Caco-2 (cell line): ENCODE results near the gene WEE2. TPM values are rescaled to one million over a fixed set of nuclear protein-coding genes. Genes with fewer than 3 reads are reported as not detected.
A peak's percentile ranks its signal among the peaks of the same experiment; 100 is the strongest.
"Not testable (repeated sequence)": the region's sequence is repeated elsewhere in the genome, so short reads cannot be mapped to it uniquely, and the experiment has no call there.

ENCODE experiments used
- BruUV-seq: library from RNA; stranded (reverse); fragments of 400-500 nt; replicated peaks from 2 replicates; lab custom pipeline; 2021; lab: Mats Ljungman, UMichigan
- CTCF ChIA-PET: fragments of 300-600 bp; sonication (Branson Sonifier 250); formaldehyde crosslinking; loops from one replicate; lab custom pipeline; 2022; ENCODE audit warnings: antibody characterized with exemption; lab: Charles Lee
- POLR2A ChIA-PET: fragments of 300-600 bp; sonication (Branson Sonifier 250); formaldehyde crosslinking; loops from one replicate; lab custom pipeline; 2022; ENCODE audit warnings: antibody characterized with exemption; lab: Charles Lee
- DNase-seq, 2 experiments: peaks; one replicate each; pipeline versions ENCODE4 v3.0.0 to v3.0.0-alpha.2; 2020 to 2022
- H3K27me3 ChIP-seq: replicated peaks from 2 replicates; pipeline ENCODE4 v1.6.0; 2011; ENCODE audit warnings: low read length; ENCODE audit not compliant: control insufficient read depth, insufficient read depth
- H3K36me3 ChIP-seq: 2 replicates; pipeline ENCODE4 v1.5.1; 2011; ENCODE audit warnings: low read length; ENCODE audit not compliant: control insufficient read depth, insufficient read depth
- H3K4me1 ChIP-seq: fragments of 250-450 bp; sonication (Bioruptor Pico); 2 replicates; pipeline ENCODE4 v1.5.1; 2020; ENCODE audit warnings: mild to moderate bottlenecking
- H3K4me3 ChIP-seq: 2 replicates; pipeline ENCODE4 v1.5.1; 2011; ENCODE audit warnings: low read depth, mild to moderate bottlenecking, control low read depth, low read length
- H3K9me3 ChIP-seq: fragments of 250-450 bp; sonication (Bioruptor Pico); 2 replicates; pipeline ENCODE4 v1.5.1; 2020; ENCODE audit warnings: mild to moderate bottlenecking, moderate library complexity
- H3K27ac Mint-ChIP-seq: one replicate; pipeline ENCODE4 v1.8.0; 2022; ENCODE audit warnings: mixed read lengths; ENCODE audit not compliant: unreplicated experiment
- H3K27me3 Mint-ChIP-seq: one replicate; pipeline ENCODE4 v1.8.0; 2022; ENCODE audit warnings: mixed read lengths; ENCODE audit not compliant: insufficient read depth, unreplicated experiment
- H3K36me3 Mint-ChIP-seq: one replicate; pipeline ENCODE4 v1.8.0; 2022; ENCODE audit warnings: mild to moderate bottlenecking, mixed read lengths; ENCODE audit not compliant: insufficient read depth, unreplicated experiment
- H3K4me1 Mint-ChIP-seq: one replicate; pipeline ENCODE4 v1.8.0; 2022; ENCODE audit warnings: low read depth, mixed read lengths; ENCODE audit not compliant: unreplicated experiment
- H3K4me3 Mint-ChIP-seq: one replicate; pipeline ENCODE4 v1.8.0; 2022; ENCODE audit warnings: mild to moderate bottlenecking, moderate library complexity, mixed read lengths; ENCODE audit not compliant: unreplicated experiment
- H3K9me3 Mint-ChIP-seq: one replicate; pipeline ENCODE4 v1.8.0; 2022; ENCODE audit warnings: mixed read lengths; ENCODE audit not compliant: unreplicated experiment
- CTCF ChIP-seq, 2 experiments: fragments of 200-600 bp in 1 of 2; IDR thresholded peaks; 1 replicate in 1 of 2; 2 replicates in 1 of 2; pipeline versions ENCODE4 v1.5.1 to v1.8.0; 2011 to 2022; ENCODE audit warnings: antibody characterized with exemption in 1 of 2, control low read depth in 1 of 2, inconsistent platforms in 1 of 2, low read depth in 1 of 2, low read length in 1 of 2, mild to moderate bottlenecking in 1 of 2, moderate library complexity in 1 of 2; ENCODE audit not compliant: insufficient read depth in 1 of 2, severe bottlenecking in 1 of 2, unreplicated experiment in 1 of 2
- intact Hi-C: fragments of 100-400 bp; cut with micrococcal nuclease; formaldehyde crosslinking; loops from one replicate; pipeline ENCODE4 v1.10.0; 2022; ENCODE audit not compliant: unreplicated experiment
- total RNA-seq: library from RNA; stranded (reverse); gene quantifications from 2 replicates; pipeline ENCODE4 v1.2.3, GENCODE V29; 2022

Gene WEE2
- total RNA-seq, 1 experiment from 2014 or later, result 1.0 TPM

GRCh38 chr7:141752634-141753033 lies 44.5 kb downstream of the WEE2 start:
- ChIA-PET POLR2A (no interaction called here), CTCF (no interaction called here)
- Histone ChIP-seq H3K36me3 (peaks cover 5% of the 10 kb centered on the region), H3K9me3 (peaks cover 15% of the 10 kb centered on the region; the same call in 1 of the 2 replicates), H3K27me3 (no peaks in the 10 kb centered on the region), H3K4me3 (no peak overlapping the region), H3K4me1 (no peaks in the 10 kb centered on the region)
- Mint-ChIP-seq H3K9me3 (peaks cover 13% of the 10 kb centered on the region), H3K4me3 (no peak overlapping the region), H3K36me3 (peaks cover 79% of the 10 kb centered on the region), H3K4me1 (no peaks in the 10 kb centered on the region), H3K27ac (no peak overlapping the region), H3K27me3 (no peaks in the 10 kb centered on the region)
- peak in 1 of 2 experiments; percentile 40 for TF ChIP-seq CTCF (IDR thresholded peaks at IDR 0.05; ENCODE audit: insufficient read depth in 1 of 2, low read depth in 1 of 2, low read length in 1 of 2, severe bottlenecking in 1 of 2, unreplicated experiment in 1 of 2)
- no TSS peak for BruUV-seq
- peak in 1 of 2 experiments; percentile 30 for DNase-seq
- intact Hi-C loops, result no loop called here

DNA sequence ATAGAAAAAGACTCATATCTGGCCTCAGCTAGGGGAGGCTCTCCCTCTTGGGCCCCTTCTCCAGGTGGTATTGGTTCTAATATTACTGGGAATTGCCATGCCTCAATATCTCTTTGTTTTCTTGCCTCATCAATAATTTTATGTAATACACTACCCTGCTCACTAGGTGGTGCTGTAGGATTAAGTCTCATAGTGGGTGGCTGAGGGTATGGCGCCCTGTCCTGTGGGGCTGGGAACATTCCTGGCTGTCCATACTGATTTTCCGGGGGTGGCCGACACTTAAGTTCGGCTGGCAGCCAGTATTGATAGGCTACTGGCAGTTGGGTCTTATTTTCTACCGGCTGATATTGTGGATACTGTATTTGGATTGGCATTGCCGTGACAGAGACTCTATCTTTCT lies 46.8 kb downstream of the WEE2 start:
- peaks cover 2% of the 10 kb centered on the region for H3K36me3 ChIP-seq
- no peak overlapping the region for H3K4me3 Mint-ChIP-seq

GRCh38 chr7:141763797-141764196 lies 55.6 kb downstream of the WEE2 start, which contains the start of gene TAS2R3:
Gene TAS2R3, plus strand, starts transcription at chr7:141764097. Its CDS starts 62 bp downstream, at chr7:141764159.
- no TSS peak for BruUV-seq
- TF ChIP-seq CTCF (IDR thresholded peaks at IDR 0.05; ENCODE audit: insufficient read depth in 1 of 2, low read depth in 1 of 2, low read length in 1 of 2, severe bottlenecking in 1 of 2, unreplicated experiment in 1 of 2), result no peak
- no peak within 1 kb of the TSS for H3K27ac Mint-ChIP-seq
- Histone ChIP-seq H3K36me3 (no peaks in the 10 kb centered on the region; the same call in 1 of the 2 replicates), H3K9me3 (no peaks in the 10 kb centered on the region), H3K4me1 (no peaks in the 10 kb centered on the region), H3K4me3 (no peak within 1 kb of the TSS), H3K27me3 (no peaks in the 10 kb centered on the region)
- H3K4me1 Mint-ChIP-seq, result no peaks in the 10 kb centered on the region
- no peak within 1 kb of the TSS for H3K4me3 Mint-ChIP-seq
- H3K36me3 Mint-ChIP-seq, result peaks cover 27% of the 10 kb centered on the region
- no peaks in the 10 kb centered on the region for H3K9me3 Mint-ChIP-seq
- intact Hi-C loops, result no loop called here
- ChIA-PET POLR2A (no interaction called here), CTCF (no interaction called here)
- DNase-seq, result no peak
- no peaks in the 10 kb centered on the region for H3K27me3 Mint-ChIP-seq

More for the DNA sequence above, 46.8 kb downstream of the WEE2 start:
- Mint-ChIP-seq H3K27me3 (no peaks in the 10 kb centered on the region), H3K27ac (no peak overlapping the region), H3K9me3 (peaks cover 13% of the 10 kb centered on the region), H3K36me3 (peaks cover 73% of the 10 kb centered on the region), H3K4me1 (no peaks in the 10 kb centered on the region)
- ChIA-PET POLR2A (no interaction called here), CTCF (no interaction called here)
- Histone ChIP-seq H3K4me3 (no peak overlapping the region), H3K9me3 (peaks cover 15% of the 10 kb centered on the region; the same call in 1 of the 2 replicates), H3K4me1 (no peaks in the 10 kb centered on the region), H3K27me3 (no peaks in the 10 kb centered on the region)
- BruUV-seq, result no TSS peak
- TF ChIP-seq CTCF (IDR thresholded peaks at IDR 0.05; ENCODE audit: insufficient read depth in 1 of 2, low read depth in 1 of 2, low read length in 1 of 2, severe bottlenecking in 1 of 2, unreplicated experiment in 1 of 2), result peak; percentile 45 to 68
- DNase-seq, result peak in 1 of 2 experiments; percentile 58
- intact Hi-C loops, result loop anchor here (1.0 kb wide), 1 partner anchor 31 kb away; no protein-coding TSS in a partner anchor

DNA sequence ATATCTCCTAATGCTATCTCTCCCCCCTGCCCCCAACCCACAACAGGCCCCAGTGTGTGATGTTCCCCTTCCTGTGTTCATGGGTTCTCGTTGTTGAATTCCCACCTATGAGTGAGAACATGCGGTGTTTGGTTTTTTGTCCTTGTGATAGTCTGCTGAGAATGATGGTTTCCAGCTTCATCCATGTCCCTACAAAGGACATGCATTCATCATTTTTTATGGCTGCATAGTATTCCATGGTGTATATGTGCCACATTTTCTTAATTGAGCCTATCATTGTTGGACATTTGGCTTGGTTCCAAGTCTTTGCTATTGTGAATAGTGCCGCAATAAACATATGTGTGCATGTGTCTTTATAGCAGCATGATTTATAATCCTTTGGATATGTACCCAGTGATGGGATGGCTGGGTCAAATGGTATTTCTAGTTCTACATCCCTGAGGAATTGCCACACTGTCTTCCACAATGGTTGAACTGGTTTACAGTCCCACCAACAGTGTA lies 62.0 kb downstream of the WEE2 start:
- H3K36me3 Mint-ChIP-seq, H3K27me3 Mint-ChIP-seq, POLR2A ChIA-PET, DNase-seq, CTCF ChIA-PET, H3K4me3 ChIP-seq, intact Hi-C loops, H3K27ac Mint-ChIP-seq, H3K9me3 ChIP-seq, H3K9me3 Mint-ChIP-seq, H3K4me1 Mint-ChIP-seq, BruUV-seq, H3K4me3 Mint-ChIP-seq, H3K36me3 ChIP-seq, H3K4me1 ChIP-seq, H3K27me3 ChIP-seq: not testable (repeated sequence)
